ENCODE data around the gene TANK. TPM values are rescaled to one million over a fixed set of nuclear protein-coding genes. Genes with fewer than 3 reads are reported as not detected.

Gene TANK
- 57.5 and 70.2 TPM in 2 replicates for total RNA-seq

GRCh38 chr2:161160226-161161073 lies at the start of gene TANK:
Gene TANK (plus strand): TSS chr2:161160428. CDS start chr2:161179663, 19,235 bp downstream.

Other genes starting within 250 kb of the TANK start
- 103 and 193 TPM in 2 replicates for gene PSMD14, start 148.0 kb downstream of the TANK start, total RNA-seq